Right atrium auricular region (tissue), 2 donors: Measurements from ENCODE around the gene COL2A1. TPM values are rescaled to one million over a fixed set of nuclear protein-coding genes. Genes with fewer than 3 reads are reported as not detected.

Experiments used
- DNase-seq: peaks from one replicate; pipeline ENCODE4 v3.0.0-alpha.2; 2019; ENCODE audit warnings: low spot score
- H3K27ac ChIP-seq, 2 donors: fragments of 200-600 bp; sonication (generic); 1 replicate in 1 of 2; 2 replicates in 1 of 2; pipeline ENCODE4 v1.5.1; 2016 to 2019
- H3K27me3 ChIP-seq, 2 donors: fragments of 200-600 bp; sonication (generic); one replicate each; pipeline versions ENCODE4 v1.5.1 to v1.6.0; 2017 to 2019
- H3K36me3 ChIP-seq: fragments of 200-600 bp; sonication (generic); one replicate; pipeline ENCODE4 v1.5.1; 2016
- H3K4me1 ChIP-seq, 2 donors: fragments of 200-600 bp; sonication (generic); one replicate each; pipeline versions ENCODE4 v1.5.1 to v1.6.0; 2017 to 2019
- H3K4me3 ChIP-seq, 2 donors: fragments of 200-600 bp; sonication (generic); 1 replicate in 1 of 2; 2 replicates in 1 of 2; pipeline ENCODE4 v1.5.1; 2017 to 2019; ENCODE audit warnings: mild to moderate bottlenecking in 1 of 2, moderate library complexity in 1 of 2
- H3K9me3 ChIP-seq, 2 donors: fragments of 200-600 bp; sonication (generic); one replicate each; pipeline ENCODE4 v1.5.1; 2019
- CTCF ChIP-seq, 2 donors: fragments of 200-600 bp; sonication (generic); IDR thresholded peaks; one replicate each; pipeline ENCODE4 v1.5.1; 2019; ENCODE audit warnings: antibody characterized with exemption in 2 of 2
- total RNA-seq, 2 donors: library from RNA; depleted of rRNA; stranded (reverse); fragments of >200 nt; gene quantifications; one replicate each; pipeline ENCODE4 v1.1.0, GENCODE V29; 2016

COL2A1 gene
- total RNA-seq, 2 donors from 2014 or later: not detected

GRCh38 chr12:47999816-48000215, 4.5 kb downstream of the COL2A1 start:
- no peak for DNase-seq
- Histone ChIP-seq H3K27me3 (peaks cover 9 to 21% of the 10 kb centered on the region in 2 donors), H3K27ac (no peak overlapping the region), H3K36me3 (no peaks in the 10 kb centered on the region), H3K4me1 (peaks cover 0 to 51% of the 10 kb centered on the region in 2 donors), H3K4me3 (no peak overlapping the region), H3K9me3 (no peaks in the 10 kb centered on the region)
- TF ChIP-seq CTCF (IDR thresholded peaks at IDR 0.05): no peak

- Histone ChIP-seq H3K4me1 (peaks cover 0 to 26% of the 10 kb centered on the region in 2 donors), H3K36me3 (no peaks in the 10 kb centered on the region), H3K27ac (no peak overlapping the region), H3K9me3 (no peaks in the 10 kb centered on the region), H3K27me3 (no peaks in the 10 kb centered on the region), H3K4me3 (no peak overlapping the region)
- DNase-seq: no peak
- no peak for TF ChIP-seq CTCF (IDR thresholded peaks at IDR 0.05)
These were observed 7.0 kb downstream of the COL2A1 start for GRCh38 chr12:47997321-47997720.

GRCh38 chr12:47995981-47996401, 8.3 kb downstream of the COL2A1 start:
- Histone ChIP-seq H3K27me3 (no peaks in the 10 kb centered on the region), H3K4me3 (no peak overlapping the region), H3K36me3 (no peaks in the 10 kb centered on the region), H3K27ac (no peak overlapping the region), H3K4me1 (peaks cover 0 to 24% of the 10 kb centered on the region in 2 donors), H3K9me3 (no peaks in the 10 kb centered on the region)
- no peak for DNase-seq
- TF ChIP-seq CTCF (IDR thresholded peaks at IDR 0.05): no peak

- Histone ChIP-seq H3K27me3 (no peaks in the 10 kb centered on the region), H3K9me3 (no peaks in the 10 kb centered on the region), H3K4me1 (peaks cover 0 to 21% of the 10 kb centered on the region in 2 donors), H3K27ac (no peak overlapping the region), H3K4me3 (no peak overlapping the region), H3K36me3 (no peaks in the 10 kb centered on the region)
- DNase-seq: no peak
- TF ChIP-seq CTCF (IDR thresholded peaks at IDR 0.05): no peak
These were observed 10.8 kb downstream of the COL2A1 start for GRCh38 chr12:47993491-47993890.

- no peak for TF ChIP-seq CTCF (IDR thresholded peaks at IDR 0.05)
- no peaks in the 10 kb centered on the region for H3K9me3 ChIP-seq
- no peaks in the 10 kb centered on the region for H3K27me3 ChIP-seq
- H3K4me1 ChIP-seq: peaks cover 0 to 22% of the 10 kb centered on the region in 2 donors
- no peak for DNase-seq
- H3K4me3 ChIP-seq: no peak overlapping the region
- H3K27ac ChIP-seq: no peak overlapping the region
- H3K36me3 ChIP-seq: no peaks in the 10 kb centered on the region
These were observed 11.5 kb downstream of the COL2A1 start for GRCh38 chr12:47992776-47993175.
